ENCODE data around the gene RASAL1.

RASAL1 gene

GRCh38 chr12:113155646-113156045 is 20.1 kb upstream of the RASAL1 start:
- ChIA-PET POLR2A (interaction anchor here (0.8 kb wide), 1 partner anchor 30 kb away, joined by 5 read pairs; the partner anchor contains the start of gene RITA1), CTCF (interaction anchor here (0.7 kb wide), 2 partner anchors 57 to 164 kb away, joined by 3 read pairs; no protein-coding TSS in a partner anchor)
- no peak for TF ChIP-seq YY1 (tag by site-specific recombination; IDR thresholded peaks at IDR 0.05)
- TF ChIP-seq KLF8 (tag by site-specific recombination; IDR thresholded peaks at IDR 0.05), result no peak
- TF ChIP-seq ZNF785 (tag by site-specific recombination; IDR thresholded peaks at IDR 0.05), result no peak
- TF ChIP-seq, protein P1, sequence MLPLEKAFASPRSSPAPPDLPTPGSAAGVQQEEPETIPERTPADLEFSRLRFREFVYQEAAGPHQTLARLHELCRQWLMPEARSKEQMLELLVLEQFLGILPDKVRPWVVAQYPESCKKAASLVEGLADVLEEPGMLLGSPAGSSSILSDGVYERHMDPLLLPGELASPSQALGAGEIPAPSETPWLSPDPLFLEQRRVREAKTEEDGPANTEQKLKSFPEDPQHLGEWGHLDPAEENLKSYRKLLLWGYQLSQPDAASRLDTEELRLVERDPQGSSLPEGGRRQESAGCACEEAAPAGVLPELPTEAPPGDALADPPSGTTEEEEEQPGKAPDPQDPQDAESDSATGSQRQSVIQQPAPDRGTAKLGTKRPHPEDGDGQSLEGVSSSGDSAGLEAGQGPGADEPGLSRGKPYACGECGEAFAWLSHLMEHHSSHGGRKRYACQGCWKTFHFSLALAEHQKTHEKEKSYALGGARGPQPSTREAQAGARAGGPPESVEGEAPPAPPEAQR (tag by site-specific recombination; IDR thresholded peaks at IDR 0.05), result no peak
- no peak for TF ChIP-seq ZNF174 (tag by site-specific recombination; IDR thresholded peaks at IDR 0.05)
- TF ChIP-seq, protein P2, sequence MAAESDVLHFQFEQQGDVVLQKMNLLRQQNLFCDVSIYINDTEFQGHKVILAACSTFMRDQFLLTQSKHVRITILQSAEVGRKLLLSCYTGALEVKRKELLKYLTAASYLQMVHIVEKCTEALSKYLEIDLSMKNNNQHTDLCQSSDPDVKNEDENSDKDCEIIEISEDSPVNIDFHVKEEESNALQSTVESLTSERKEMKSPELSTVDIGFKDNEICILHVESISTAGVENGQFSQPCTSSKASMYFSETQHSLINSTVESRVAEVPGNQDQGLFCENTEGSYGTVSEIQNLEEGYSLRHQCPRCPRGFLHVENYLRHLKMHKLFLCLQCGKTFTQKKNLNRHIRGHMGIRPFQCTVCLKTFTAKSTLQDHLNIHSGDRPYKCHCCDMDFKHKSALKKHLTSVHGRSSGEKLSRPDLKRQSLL (tag by site-specific recombination; IDR thresholded peaks at IDR 0.05), result no peak
- no peak for TF ChIP-seq ZNF585B (tag by site-specific recombination; IDR thresholded peaks at IDR 0.05)
- TF ChIP-seq KLF9 (tag by site-specific recombination; IDR thresholded peaks at IDR 0.05; ENCODE audit: low read depth), result no peak
- TF ChIP-seq KLF17 (tag by site-specific recombination; IDR thresholded peaks at IDR 0.05), result no peak
- TF ChIP-seq, protein P3, sequence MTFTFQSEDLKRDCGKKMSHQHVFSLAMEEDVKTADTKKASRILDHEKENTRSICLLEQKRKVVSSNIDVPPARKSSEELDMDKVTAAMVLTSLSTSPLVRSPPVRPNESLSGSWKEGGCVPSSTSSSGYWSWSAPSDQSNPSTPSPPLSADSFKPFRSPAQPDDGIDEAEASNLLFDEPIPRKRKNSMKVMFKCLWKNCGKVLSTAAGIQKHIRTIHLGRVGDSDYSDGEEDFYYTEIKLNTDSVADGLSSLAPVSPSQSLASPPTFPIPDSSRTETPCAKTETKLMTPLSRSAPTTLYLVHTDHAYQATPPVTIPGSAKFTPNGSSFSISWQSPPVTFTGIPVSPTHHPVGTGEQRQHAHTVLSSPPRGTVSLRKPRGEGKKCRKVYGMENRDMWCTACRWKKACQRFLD (tag by site-specific recombination; IDR thresholded peaks at IDR 0.05), result no peak
- no peak for TF ChIP-seq ZNF621 (tag by site-specific recombination; IDR thresholded peaks at IDR 0.05)
- TF ChIP-seq ZNF449 (tag by site-specific recombination; IDR thresholded peaks at IDR 0.05), result no peak
- Histone ChIP-seq H3K9me3 (ENCODE audit: control insufficient read depth, insufficient read depth, low read depth, low read length) (no peaks in the 10 kb centered on the region), H3K36me3 (ENCODE audit: control insufficient read depth in 2 of 2, insufficient read depth in 1 of 2, low read length in 2 of 2) (peaks cover 0 to 37% of the 10 kb centered on the region in 2 experiments; a peak in 1 of 3 replicates), H3K4me1 (ENCODE audit: control insufficient read depth, insufficient read depth, low read length) (no peaks in the 10 kb centered on the region), H3K4me3 (ENCODE audit: low read depth, low read length) (no peak overlapping the region), H3K27ac (ENCODE audit: extremely low read depth, low read depth, low read length) (no peak overlapping the region)

GRCh38 chr12:113155060-113155459 is 19.5 kb upstream of the RASAL1 start:
- CTCF ChIA-PET, result interaction anchor here (0.6 kb wide), 1 partner anchor 67 kb away, joined by 3 read pairs; no protein-coding TSS in a partner anchor
- Histone ChIP-seq H3K9me3 (ENCODE audit: control insufficient read depth, insufficient read depth, low read depth, low read length) (no peaks in the 10 kb centered on the region), H3K27ac (ENCODE audit: extremely low read depth, low read depth, low read length) (no peak overlapping the region), H3K36me3 (ENCODE audit: control insufficient read depth in 2 of 2, insufficient read depth in 1 of 2, low read length in 2 of 2) (peaks cover 0 to 31% of the 10 kb centered on the region in 2 experiments; a peak in 1 of 3 replicates), H3K4me3 (ENCODE audit: low read depth, low read length) (no peak overlapping the region), H3K4me1 (ENCODE audit: control insufficient read depth, insufficient read depth, low read length) (no peaks in the 10 kb centered on the region)
- POLR2A ChIA-PET, result interaction anchor here (0.6 to 0.8 kb wide), 2 partner anchors 31 to 1023 kb away, joined by 3 to 5 read pairs; partner anchors contain the start of gene RITA1
- TF ChIP-seq ZNF23 (tag by site-specific recombination; IDR thresholded peaks at IDR 0.05; ENCODE audit: borderline replicate concordance) (no peak), YY2 (tag by site-specific recombination; IDR thresholded peaks at IDR 0.05) (no peak), ZNF148 (tag by site-specific recombination; IDR thresholded peaks at IDR 0.05; ENCODE audit: borderline replicate concordance) (no peak), ZNF555 (tag by site-specific recombination; conservative IDR thresholded peaks at IDR 0.05) (no peak), ZFHX2 (tag by site-specific recombination; conservative IDR thresholded peaks at IDR 0.05) (no peak), ZNF155 (tag by site-specific recombination; IDR thresholded peaks at IDR 0.05) (no peak), FEZF1 (tag by site-specific recombination; IDR thresholded peaks at IDR 0.05) (no peak), ZNF600 (tag by site-specific recombination; IDR thresholded peaks at IDR 0.05) (no peak), ZNF362 (tag by site-specific recombination; IDR thresholded peaks at IDR 0.05) (no peak), ZNF768 (tag by site-specific recombination; IDR thresholded peaks at IDR 0.05) (no peak)
- TF ChIP-seq, protein P4, sequence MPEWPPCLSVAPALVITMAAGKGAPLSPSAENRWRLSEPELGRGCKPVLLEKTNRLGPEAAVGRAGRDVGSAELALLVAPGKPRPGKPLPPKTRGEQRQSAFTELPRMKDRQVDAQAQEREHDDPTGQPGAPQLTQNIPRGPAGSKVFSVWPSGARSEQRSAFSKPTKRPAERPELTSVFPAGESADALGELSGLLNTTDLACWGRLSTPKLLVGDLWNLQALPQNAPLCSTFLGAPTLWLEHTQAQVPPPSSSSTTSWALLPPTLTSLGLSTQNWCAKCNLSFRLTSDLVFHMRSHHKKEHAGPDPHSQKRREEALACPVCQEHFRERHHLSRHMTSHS (tag by site-specific recombination; IDR thresholded peaks at IDR 0.05), result no peak
